ENCODE data around the gene SETSIP. TPM values are rescaled to one million over a fixed set of nuclear protein-coding genes. Genes with fewer than 3 reads are reported as not detected.
A peak's percentile ranks its signal among the peaks of the same experiment; 100 is the strongest.

Gene SETSIP
- total RNA-seq, 1 experiment from 2014 or later = 0.47 TPM

- no peak for TF ChIP-seq EZH2 (IDR thresholded peaks at IDR 0.05; ENCODE audit: borderline replicate concordance, low read depth, low read length, poor library complexity, severe bottlenecking)
- TF ChIP-seq, protein P1, sequence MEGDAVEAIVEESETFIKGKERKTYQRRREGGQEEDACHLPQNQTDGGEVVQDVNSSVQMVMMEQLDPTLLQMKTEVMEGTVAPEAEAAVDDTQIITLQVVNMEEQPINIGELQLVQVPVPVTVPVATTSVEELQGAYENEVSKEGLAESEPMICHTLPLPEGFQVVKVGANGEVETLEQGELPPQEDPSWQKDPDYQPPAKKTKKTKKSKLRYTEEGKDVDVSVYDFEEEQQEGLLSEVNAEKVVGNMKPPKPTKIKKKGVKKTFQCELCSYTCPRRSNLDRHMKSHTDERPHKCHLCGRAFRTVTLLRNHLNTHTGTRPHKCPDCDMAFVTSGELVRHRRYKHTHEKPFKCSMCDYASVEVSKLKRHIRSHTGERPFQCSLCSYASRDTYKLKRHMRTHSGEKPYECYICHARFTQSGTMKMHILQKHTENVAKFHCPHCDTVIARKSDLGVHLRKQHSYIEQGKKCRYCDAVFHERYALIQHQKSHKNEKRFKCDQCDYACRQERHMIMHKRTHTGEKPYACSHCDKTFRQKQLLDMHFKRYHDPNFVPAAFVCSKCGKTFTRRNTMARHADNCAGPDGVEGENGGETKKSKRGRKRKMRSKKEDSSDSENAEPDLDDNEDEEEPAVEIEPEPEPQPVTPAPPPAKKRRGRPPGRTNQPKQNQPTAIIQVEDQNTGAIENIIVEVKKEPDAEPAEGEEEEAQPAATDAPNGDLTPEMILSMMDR (conservative IDR thresholded peaks at IDR 0.05; ENCODE audit: low read depth, low read length) = no peak
- BruUV-seq (replicated peaks) = no TSS peak
- Histone ChIP-seq H3K27me3 (replicated peaks; ENCODE audit: insufficient read depth, low read depth, low read length, poor library complexity) (no peaks in the 10 kb centered on the region), H3K9me3 (ENCODE audit: low read depth, low read length, poor library complexity, severe bottlenecking) (no peaks in the 10 kb centered on the region), H3K4me3 (ENCODE audit: low read depth, low read length, poor library complexity, severe bottlenecking) (no peak overlapping the region), H3K4me1 (ENCODE audit: insufficient read depth, low read length, poor library complexity, severe bottlenecking) (no peaks in the 10 kb centered on the region), H3K27ac (ENCODE audit: low read depth, low read length, poor library complexity, severe bottlenecking) (no peak overlapping the region), H3K36me3 (ENCODE audit: insufficient read depth, low read length, poor library complexity, severe bottlenecking) (no peaks in the 10 kb centered on the region)
- intact Hi-C loops (cut with micrococcal nuclease; ENCODE audit: unreplicated experiment) = no loop called here
- CTCF ChIA-PET = no interaction called here
- peak; percentile 17 for DNase-seq (ENCODE audit: low spot score)
- POLR2A ChIA-PET (ENCODE audit: low non-redundant PET) = no interaction called here
Measured at GRCh38 chr1:92051948-92052347, 23.3 kb downstream of the SETSIP start.

GRCh38 chr1:92045766-92046495 lies 29.3 kb downstream of the SETSIP start:
- no TSS peak for BruUV-seq (replicated peaks)
- TF ChIP-seq EZH2 (IDR thresholded peaks at IDR 0.05; ENCODE audit: borderline replicate concordance, low read depth, low read length, poor library complexity, severe bottlenecking) = no peak
- TF ChIP-seq, protein P1 (conservative IDR thresholded peaks at IDR 0.05; ENCODE audit: low read depth, low read length) = no peak
- H3K27ac ChIP-seq (ENCODE audit: low read depth, low read length, poor library complexity, severe bottlenecking) = no peak overlapping the region
- intact Hi-C loops (cut with micrococcal nuclease; ENCODE audit: unreplicated experiment) = no loop called here
- DNase-seq (ENCODE audit: low spot score) = no peak
- H3K36me3 ChIP-seq (ENCODE audit: insufficient read depth, low read length, poor library complexity, severe bottlenecking) = no peaks in the 10 kb centered on the region
- no peaks in the 10 kb centered on the region for H3K9me3 ChIP-seq (ENCODE audit: low read depth, low read length, poor library complexity, severe bottlenecking)
- H3K4me3 ChIP-seq (ENCODE audit: low read depth, low read length, poor library complexity, severe bottlenecking) = no peak overlapping the region
- CTCF ChIA-PET = no interaction called here
- no peaks in the 10 kb centered on the region for H3K4me1 ChIP-seq (ENCODE audit: insufficient read depth, low read length, poor library complexity, severe bottlenecking)
- H3K27me3 ChIP-seq (replicated peaks; ENCODE audit: insufficient read depth, low read depth, low read length, poor library complexity) = no peaks in the 10 kb centered on the region
- POLR2A ChIA-PET (ENCODE audit: low non-redundant PET) = no interaction called here

DNA sequence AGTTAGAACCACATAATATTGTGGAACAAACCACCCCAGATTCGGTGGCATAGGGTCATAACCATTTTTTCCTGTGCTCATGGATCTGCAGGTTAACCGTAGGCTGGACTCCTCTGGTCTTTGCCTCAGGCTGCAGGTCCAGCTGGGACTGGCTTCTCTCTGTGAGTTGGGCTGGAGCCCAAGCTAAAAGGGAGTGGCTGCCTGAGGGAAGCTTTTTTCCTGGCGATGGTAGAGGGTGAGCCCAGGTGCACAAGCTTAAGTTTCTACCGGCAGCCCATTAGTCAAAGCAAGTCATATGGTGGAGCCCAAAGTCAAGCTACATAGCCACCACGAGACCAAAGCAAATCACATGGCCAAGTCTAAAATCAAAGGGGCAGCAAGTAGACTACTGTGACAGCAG lies 31.6 kb downstream of the SETSIP start:
- Histone ChIP-seq H3K27ac (ENCODE audit: low read depth, low read length, poor library complexity, severe bottlenecking) (no peak overlapping the region), H3K4me3 (ENCODE audit: low read depth, low read length, poor library complexity, severe bottlenecking) (no peak overlapping the region), H3K9me3 (ENCODE audit: low read depth, low read length, poor library complexity, severe bottlenecking) (no peaks in the 10 kb centered on the region), H3K4me1 (ENCODE audit: insufficient read depth, low read length, poor library complexity, severe bottlenecking) (no peaks in the 10 kb centered on the region), H3K36me3 (ENCODE audit: insufficient read depth, low read length, poor library complexity, severe bottlenecking) (no peaks in the 10 kb centered on the region), H3K27me3 (replicated peaks; ENCODE audit: insufficient read depth, low read depth, low read length, poor library complexity) (no peaks in the 10 kb centered on the region)
- BruUV-seq (replicated peaks) = no TSS peak
- TF ChIP-seq, protein P1 (conservative IDR thresholded peaks at IDR 0.05; ENCODE audit: low read depth, low read length) = no peak
- no peak for TF ChIP-seq EZH2 (IDR thresholded peaks at IDR 0.05; ENCODE audit: borderline replicate concordance, low read depth, low read length, poor library complexity, severe bottlenecking)
- ChIA-PET POLR2A (ENCODE audit: low non-redundant PET) (no interaction called here), CTCF (no interaction called here)
- intact Hi-C loops (cut with micrococcal nuclease; ENCODE audit: unreplicated experiment) = no loop called here
- no peak for DNase-seq (ENCODE audit: low spot score)
